HG02884 (cell line): Measurements from ENCODE around the gene NOB1.
"Not testable (repeated sequence)": the region's sequence is repeated elsewhere in the genome, so short reads cannot be mapped to it uniquely, and the experiment has no call there.

Experiments
- ATAC-seq: cut with Tn5 transposase; IDR thresholded peaks from one replicate; pipeline ENCODE4 v1.9.1; 2021; ENCODE audit warnings: mild to moderate bottlenecking, moderate library complexity; ENCODE audit not compliant: unreplicated experiment

NOB1 gene

DNA sequence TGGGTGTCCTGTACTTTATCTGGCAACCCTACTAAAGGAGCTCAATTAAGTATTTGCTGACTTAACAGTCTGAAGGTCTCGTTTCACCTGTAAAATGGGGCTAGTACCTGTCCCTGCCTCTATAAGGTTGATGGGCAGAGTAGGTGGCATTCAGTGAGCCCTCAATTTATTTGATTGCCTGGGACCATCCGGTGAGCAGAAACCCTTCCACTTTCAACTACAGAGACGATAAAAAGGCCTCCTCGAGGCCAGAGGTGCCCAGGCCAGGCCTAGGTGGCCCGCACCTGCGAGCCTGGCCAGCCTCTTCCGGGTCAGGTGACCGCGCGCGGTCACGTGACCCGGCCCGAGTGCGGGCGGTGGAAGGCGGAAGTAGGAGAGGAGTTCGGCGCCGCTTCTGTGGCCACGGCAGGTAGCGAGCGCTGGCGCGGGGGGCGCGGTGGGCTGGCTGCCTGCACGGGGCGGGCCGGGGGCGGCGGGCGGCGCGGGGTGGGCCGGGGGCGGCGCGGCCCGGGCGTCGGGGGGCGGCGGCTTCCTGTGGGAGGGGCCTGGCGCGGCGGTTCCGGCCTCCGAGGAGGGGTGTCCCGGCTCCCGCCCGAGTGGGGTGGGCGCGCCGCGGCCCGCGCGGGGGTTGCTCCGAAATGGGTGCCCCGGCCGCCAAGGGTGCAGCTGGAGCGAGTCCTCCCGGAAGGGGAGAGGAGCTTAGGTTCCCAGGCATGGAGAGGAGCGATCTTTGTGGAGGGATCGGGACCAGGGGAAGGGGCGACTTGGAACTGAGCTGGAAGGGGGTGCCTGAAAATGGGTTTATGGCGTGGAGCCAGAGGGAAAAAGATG, 7.5 kb upstream of the NOB1 start, which contains the start of gene WWP2:
TSS of gene WWP2 (plus strand) at position 350 of the 831 bp plus-strand sequence. CDS start 24,679 bp downstream, outside the sequence.
- ATAC-seq, result peak; percentile 77

DNA sequence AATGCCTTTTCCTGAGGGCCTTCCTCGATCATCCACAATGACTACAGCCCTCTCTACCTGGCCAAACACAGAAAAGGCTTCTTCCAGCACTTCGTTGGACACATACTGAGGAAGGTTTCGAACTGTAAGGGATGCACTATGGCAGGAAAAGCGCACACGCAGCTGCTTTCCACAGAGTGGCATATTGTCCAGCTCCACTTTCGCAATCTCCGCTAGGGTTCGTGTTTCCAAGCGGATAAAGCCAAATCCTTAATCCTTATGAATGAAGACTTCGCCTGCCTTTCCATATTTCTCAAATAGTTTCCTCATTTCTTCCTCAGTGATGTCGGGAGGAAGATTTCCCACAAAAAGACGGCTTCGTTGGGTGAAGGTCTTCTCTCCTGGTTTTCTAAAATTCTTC, 2.6 kb upstream of the NOB1 start:
- ATAC-seq, result not testable (repeated sequence)

DNA sequence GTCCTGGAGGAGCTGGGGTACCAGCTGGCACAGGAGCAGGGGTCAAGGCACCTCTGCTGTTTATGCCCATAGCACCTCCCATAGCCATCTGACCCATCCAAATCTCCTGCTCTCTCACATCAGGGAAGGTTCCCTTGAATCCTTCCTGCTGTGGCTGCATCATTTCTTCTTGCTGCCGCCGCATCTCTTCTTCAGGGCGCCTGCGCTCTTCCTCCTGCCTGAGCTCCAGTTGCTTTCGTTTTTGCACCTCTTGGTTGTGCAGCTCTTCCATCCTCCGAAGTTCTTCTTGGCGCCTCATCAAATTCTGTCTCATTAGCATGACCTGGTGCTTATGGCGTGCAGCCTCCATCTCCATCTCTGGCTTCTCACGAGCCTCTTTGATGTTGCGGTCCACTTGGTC, 2.0 kb upstream of the NOB1 start:
- no peak for ATAC-seq

GRCh38 chr16:69754143-69754468, 620 bp downstream of the NOB1 start:
- ATAC-seq, result no peak

- ATAC-seq, result no peak
Measured at GRCh38 chr16:69748694-69749345, 5.9 kb downstream of the NOB1 start.

DNA sequence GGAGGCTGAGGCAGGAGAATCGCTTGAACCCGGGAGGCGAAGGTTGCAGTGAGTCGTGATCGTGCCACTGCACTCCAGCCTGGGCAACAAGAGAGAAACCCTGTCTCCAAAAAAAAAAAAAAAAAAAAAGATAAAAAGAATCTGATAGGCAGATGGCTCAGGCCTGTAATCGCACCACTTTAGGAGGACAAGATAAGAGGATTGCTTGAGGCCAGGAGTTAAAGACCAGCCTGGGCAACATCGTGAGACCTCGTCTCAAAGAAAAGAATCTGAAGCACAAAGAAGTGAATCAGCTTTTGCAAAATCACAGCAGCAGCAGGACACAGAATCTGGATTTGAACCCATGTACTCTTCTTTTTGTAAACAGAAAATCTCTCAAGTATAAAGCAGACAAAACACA, 7.6 kb downstream of the NOB1 start:
- no peak for ATAC-seq

- no peak for ATAC-seq
Measured at GRCh38 chr16:69745959-69746358, 8.8 kb downstream of the NOB1 start.

- no peak for ATAC-seq
Measured at GRCh38 chr16:69745232-69745612, 9.5 kb downstream of the NOB1 start.

DNA sequence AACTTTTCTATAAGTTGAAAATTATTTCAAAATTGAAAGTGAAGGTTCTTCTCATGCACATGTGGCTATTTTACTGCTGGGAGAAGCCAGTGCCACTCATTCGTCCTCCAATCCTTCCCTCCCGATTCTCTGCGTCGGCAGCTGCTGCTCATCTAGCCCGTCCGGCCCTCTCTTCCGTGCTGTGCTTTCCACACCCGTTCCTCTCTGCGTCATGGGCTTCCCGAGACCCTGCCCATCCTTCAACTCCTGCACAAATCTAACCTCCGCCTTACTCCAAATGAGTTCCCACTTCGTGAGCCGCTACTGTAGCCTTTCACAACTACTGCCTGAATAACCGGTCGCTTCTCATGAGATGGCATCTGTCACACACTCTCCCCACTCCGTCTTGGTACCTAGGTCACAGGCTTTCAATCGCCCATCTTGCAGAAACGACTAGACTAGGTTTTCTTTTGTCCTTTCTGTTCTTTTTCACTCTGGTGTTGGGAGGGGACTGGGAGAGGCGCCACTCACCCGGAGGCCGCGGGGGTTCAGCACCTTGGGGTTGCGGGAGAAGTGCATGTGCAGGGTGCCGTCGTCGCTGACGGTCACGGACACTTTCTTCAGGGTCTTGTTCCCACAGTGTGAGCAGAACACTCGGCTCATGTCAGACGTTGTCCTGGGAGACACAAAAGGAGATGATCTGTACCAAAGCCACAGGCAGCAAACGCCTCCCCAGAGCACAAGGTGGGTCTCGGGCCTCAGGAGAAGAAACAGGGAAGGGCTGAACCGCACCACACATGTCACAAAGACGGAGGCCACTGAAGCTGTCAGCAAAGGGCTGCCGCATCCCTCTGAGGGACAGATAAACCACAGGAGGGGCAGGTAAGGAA, 10.1 kb downstream of the NOB1 start:
- no peak for ATAC-seq

DNA sequence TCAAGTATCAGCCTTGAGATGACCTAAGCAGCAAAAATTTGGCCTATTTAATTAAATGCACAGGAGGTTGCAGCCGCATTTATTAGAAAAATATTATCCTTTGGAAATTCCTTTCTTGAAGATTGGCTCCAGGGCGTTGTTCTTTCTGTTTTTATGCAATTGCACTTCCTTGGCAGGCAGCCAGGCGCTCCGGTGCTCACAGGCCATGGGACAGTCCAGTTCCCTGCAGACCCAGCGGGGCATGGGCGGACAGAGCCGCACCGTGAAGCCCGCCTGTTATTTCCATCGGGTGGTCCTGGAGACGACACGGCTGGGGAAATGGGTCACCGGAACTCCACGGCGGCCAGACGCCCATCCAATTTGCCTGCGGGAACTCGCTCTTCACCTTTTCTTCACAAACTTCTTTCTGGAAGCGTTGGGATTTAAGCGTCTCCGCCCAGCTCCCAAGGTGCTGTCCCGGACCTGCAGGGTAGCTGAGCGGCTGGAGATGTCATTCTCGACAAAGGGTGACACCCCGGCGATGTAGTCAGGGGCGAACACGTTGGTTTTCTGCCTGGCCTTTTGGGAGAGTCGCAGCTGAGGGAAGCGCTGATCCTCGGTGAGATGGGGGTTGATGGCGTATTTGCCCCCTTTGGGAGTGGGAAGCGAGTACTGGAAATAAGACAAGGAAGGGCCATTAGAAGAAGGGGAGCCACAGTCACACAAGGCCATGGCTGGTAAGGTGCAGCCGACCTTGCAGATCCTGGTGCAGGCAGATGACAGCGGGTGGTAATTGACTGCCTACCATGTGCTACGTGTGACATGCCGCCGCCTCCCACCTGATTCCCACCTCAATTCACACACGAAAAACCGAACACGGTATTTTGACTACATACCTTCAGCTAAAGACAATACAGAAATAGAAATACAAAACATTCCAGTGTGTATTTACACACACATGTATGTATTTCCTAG, 12.5 kb downstream of the NOB1 start:
- no peak for ATAC-seq

DNA sequence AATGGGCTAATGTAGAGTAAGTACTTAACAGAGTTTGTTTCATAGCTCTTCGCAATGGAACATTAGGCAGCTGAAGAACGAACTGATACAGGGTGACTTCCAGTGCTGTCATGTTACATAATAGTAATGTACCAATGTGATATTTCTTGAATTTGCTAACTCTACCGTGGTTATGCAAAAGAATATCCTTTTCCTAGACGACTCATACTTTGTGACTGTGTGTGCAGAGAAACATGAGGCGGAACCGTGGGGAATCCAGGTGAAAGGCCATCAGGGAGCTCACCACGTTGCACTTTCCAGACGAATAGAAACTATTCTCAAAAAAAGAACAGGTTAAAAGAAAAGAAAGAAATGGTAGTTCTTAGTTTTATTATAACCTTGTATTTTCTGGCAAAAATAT, 13.2 kb downstream of the NOB1 start:
- ATAC-seq, result no peak

- no peak for ATAC-seq
Measured at GRCh38 chr16:69732101-69732500, 22.6 kb downstream of the NOB1 start.

- ATAC-seq, result not testable (repeated sequence)
Measured at GRCh38 chr16:69731280-69731679, 23.4 kb downstream of the NOB1 start.

- ATAC-seq, result not testable (repeated sequence)
Measured at GRCh38 chr16:69729030-69729429, 25.7 kb downstream of the NOB1 start.

DNA sequence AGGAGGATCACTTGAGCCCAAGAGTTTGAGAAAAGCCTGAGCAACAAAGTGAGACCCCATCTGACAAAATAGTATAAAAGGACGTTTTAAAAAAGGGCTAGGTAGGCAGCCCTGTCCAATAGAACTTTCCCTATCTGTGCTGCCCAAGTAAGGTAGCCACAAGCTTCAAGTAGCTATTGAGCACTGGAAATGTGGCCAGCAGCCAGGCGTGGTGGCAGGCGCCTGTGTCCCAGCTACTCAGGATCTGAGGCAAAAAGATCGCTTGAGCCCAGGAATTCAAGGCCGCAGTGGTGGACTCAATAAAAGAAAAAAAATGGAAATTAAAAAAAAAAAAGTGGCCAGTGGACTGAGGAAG, 26.8 kb downstream of the NOB1 start:
- no peak for ATAC-seq

GRCh38 chr16:69726313-69727060, 28.2 kb downstream of the NOB1 start, which contains the start of gene NQO1:
NQO1 (minus strand) TSS chr16:69726560; CDS start chr16:69726439, 121 bp downstream.
- ATAC-seq, result peak; percentile 97

DNA sequence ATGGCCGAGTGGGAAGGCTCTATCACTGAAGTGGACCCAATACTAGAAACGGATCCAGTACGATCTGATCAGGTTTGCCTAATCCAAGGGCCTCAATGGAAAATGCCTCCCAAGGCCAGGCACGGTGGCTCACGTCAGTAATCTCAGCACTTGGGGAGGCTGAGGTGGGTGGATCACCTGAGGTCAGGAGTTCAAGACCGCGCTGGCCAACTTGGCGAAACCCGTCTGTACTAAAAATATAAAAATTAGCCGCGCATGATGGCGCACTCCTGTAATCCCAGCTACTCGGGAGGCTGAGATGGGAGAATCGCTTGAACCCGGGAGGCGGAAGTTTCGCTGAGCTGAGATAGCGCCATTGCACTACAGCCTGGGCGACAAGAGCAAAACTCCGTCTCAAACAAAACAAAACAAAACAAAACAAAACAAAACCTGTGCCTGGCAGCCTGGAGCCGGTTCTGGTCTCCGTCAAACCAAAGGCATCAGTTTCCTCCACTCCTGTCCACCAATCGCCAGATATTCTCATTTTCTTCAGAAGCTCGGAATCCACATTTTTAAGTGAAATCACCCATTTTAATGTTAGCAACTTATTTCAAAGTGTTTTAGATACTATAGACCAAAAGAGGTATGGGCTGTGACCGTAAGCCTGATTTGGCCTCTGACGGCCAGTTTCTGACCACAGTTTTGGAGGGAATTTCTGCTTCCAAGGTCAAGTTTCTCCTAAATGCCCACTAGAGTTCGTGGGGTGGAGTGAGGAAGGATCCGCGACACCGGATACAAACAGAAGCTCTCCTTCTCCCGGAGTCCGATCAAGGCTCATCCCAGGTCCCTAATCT, 29.0 kb downstream of the NOB1 start:
- no peak for ATAC-seq

DNA sequence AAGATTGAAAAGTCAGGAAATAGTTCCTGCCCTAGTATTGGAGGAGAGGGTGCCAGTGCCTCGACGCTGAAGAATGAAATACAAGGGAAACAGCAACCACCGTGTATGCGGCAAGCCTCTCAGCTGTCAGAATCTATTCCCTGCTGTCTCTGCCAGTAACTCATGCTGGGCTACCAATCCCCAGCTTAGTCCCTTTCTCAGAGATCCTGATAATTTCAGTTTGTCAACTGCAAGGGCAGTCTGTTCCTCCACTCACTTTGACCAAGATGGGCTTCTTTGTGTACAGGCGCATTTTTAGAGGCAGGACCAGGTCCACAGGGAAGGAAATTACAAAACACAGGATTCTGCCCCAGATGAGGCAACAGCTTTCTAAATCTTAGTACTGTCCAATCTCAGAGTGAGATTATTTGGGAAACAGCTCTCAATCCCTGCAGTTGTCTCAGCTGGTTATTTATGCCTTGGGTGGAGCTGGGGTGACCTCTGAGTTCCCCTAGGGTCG, 29.7 kb downstream of the NOB1 start:
- no peak for ATAC-seq
